ENCODE results near the gene FUOM. TPM values are rescaled to one million over a fixed set of nuclear protein-coding genes. Genes with fewer than 3 reads are reported as not detected.
A peak's percentile ranks its signal among the peaks of the same experiment; 100 is the strongest.

Gene FUOM
- total and polyA plus RNA-seq, 2 experiments from 2014 or later, result 30.8 to 33.9 TPM

DNA sequence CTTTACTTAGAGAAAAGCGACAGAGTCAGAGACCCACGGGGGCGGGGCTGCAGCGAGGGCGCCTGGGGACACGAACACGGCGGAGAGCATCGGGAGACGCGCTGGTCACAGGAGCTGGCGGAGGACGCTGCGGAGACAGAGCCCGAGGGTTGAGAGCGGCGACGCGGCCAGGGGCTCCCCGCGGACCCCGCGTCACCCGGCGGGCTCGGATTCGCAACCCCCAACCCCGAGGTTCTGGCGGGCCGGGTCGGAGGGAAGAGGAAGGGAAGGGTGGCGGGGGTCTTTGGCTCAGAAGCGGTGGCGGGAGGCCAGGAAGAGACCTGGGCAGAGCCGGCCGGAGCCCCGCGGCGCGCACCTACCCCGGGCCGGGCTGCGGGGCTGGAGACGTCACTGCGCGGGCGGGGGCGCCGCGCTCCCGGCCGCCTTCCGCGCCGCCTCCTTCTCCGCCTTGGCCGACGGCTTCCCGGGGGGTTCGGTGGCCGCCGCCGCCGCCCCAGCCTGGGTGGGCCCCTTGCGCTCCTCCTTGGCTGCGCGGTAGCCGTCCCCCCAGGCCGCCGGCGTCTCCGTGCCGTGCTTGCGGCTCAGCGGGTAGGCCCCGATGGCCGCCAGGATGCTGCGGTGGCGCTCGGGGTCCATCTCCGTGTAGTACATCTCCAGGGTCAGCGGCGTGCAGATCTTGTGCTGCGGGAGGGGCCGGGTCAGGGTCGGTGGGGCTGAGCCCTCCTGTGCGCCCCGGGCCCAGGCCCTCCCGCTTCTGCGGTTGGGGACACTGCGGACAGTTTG lies 32.2 kb downstream of the FUOM start:
- H3K27me3 ChIP-seq (ENCODE audit: insufficient read depth), result peaks cover 55% of the 10 kb centered on the region
- H3K27ac Mint-ChIP-seq, result no peak overlapping the region

DNA sequence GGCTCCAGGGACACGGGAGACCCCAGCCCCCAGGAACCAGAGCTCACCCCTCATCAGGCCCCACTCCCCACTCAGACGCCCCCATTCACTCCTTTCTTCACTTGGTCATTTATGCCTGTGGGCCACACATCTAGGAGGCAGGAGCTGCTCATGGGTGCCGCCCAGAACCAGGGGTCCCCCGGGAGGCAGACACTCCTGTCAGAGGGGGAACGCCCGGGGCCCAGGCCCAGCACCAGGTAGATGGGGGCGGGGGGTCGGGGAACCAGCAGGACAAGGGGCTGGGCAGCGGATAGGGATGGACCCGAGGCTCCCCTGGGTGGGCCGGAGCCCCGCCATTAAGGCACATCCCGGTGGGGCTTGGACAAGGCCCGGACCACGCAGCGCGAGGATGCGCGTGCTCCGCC lies 33.0 kb downstream of the FUOM start:
- H3K4me3 Mint-ChIP-seq, result peak overlapping the region; percentile 17; the same call in 1 of the 3 replicates
- peaks cover 51% of the 10 kb centered on the region for H3K27me3 ChIP-seq (ENCODE audit: insufficient read depth)
- peak overlapping the region; percentile 68 for H3K4me3 ChIP-seq
- H3K36me3 Mint-ChIP-seq (ENCODE audit: low read depth), result no peaks in the 10 kb centered on the region; the same call in 2 of the 3 replicates
- DNase-seq (ENCODE audit: low spot score) (no peak), ATAC-seq (peak; percentile 6)
- H3K79me2 ChIP-seq (replicated peaks; ENCODE audit: insufficient read depth), result no peaks in the 10 kb centered on the region
- H3K9me2 ChIP-seq (ENCODE audit: insufficient read depth), result no peaks in the 10 kb centered on the region
- 0 out of 2 replicates have a peak overlapping the region, but pooled peaks have one; percentile 72 for H2AFZ ChIP-seq
- H3K4me1 ChIP-seq (ENCODE audit: insufficient read depth), result peaks cover 17% of the 10 kb centered on the region
- TF ChIP-seq EZH2 (IDR thresholded peaks at IDR 0.05; ENCODE audit: low read depth, unreplicated experiment) (peak; percentile 31), ZNF114 (CRISPR knock-in tag; IDR thresholded peaks at IDR 0.05) (no peak)
- H3K4me1 Mint-ChIP-seq, result peaks cover 19% of the 10 kb centered on the region
- no peak overlapping the region for H3K27ac ChIP-seq (ENCODE audit: low read depth)
- no peaks in the 10 kb centered on the region for H4K20me1 ChIP-seq (replicated peaks; ENCODE audit: insufficient read depth)
- H3K9me3 Mint-ChIP-seq, result peaks cover 6% of the 10 kb centered on the region
- peaks cover 49% of the 10 kb centered on the region for H3K27me3 Mint-ChIP-seq (ENCODE audit: insufficient read depth, low read depth, poor library complexity)
- peak overlapping the region; percentile 87 for H3K4me2 ChIP-seq
- H3K36me3 ChIP-seq (ENCODE audit: insufficient read depth), result no peaks in the 10 kb centered on the region
- H3K27ac Mint-ChIP-seq, result no peak overlapping the region
- H3F3A ChIP-seq (replicated peaks; ENCODE audit: low read depth), result 0 out of 2 replicates have a peak, but pooled peaks cover 11% of the 10 kb centered on the region

More for the DNA sequence above, 32.2 kb downstream of the FUOM start:
- Histone ChIP-seq H4K20me1 (replicated peaks; ENCODE audit: insufficient read depth) (no peaks in the 10 kb centered on the region), H3F3A (replicated peaks; ENCODE audit: low read depth) (0 out of 2 replicates have a peak, but pooled peaks cover 11% of the 10 kb centered on the region), H3K27ac (ENCODE audit: low read depth) (no peak overlapping the region), H3K4me1 (ENCODE audit: insufficient read depth) (peaks cover 17% of the 10 kb centered on the region), H3K4me3 (peak overlapping the region; percentile 68), H3K9me2 (ENCODE audit: insufficient read depth) (no peaks in the 10 kb centered on the region), H3K36me3 (ENCODE audit: insufficient read depth) (no peaks in the 10 kb centered on the region), H3K4me2 (peak overlapping the region; percentile 87), H2AFZ (peak overlapping the region; percentile 95), H3K79me2 (replicated peaks; ENCODE audit: insufficient read depth) (no peaks in the 10 kb centered on the region)
- ATAC-seq (peak; percentile 14), DNase-seq (ENCODE audit: low spot score) (peak; percentile 47)
- peak overlapping the region; percentile 72 for H3K4me3 Mint-ChIP-seq
- H3K9me3 Mint-ChIP-seq, result peaks cover 2% of the 10 kb centered on the region; the same call in 2 of the 3 replicates
- peaks cover 49% of the 10 kb centered on the region for H3K27me3 Mint-ChIP-seq (ENCODE audit: insufficient read depth, low read depth, poor library complexity)
- H3K4me1 Mint-ChIP-seq, result peaks cover 19% of the 10 kb centered on the region
- no peaks in the 10 kb centered on the region; the same call in 2 of the 3 replicates for H3K36me3 Mint-ChIP-seq (ENCODE audit: low read depth)
- TF ChIP-seq, protein P1, sequence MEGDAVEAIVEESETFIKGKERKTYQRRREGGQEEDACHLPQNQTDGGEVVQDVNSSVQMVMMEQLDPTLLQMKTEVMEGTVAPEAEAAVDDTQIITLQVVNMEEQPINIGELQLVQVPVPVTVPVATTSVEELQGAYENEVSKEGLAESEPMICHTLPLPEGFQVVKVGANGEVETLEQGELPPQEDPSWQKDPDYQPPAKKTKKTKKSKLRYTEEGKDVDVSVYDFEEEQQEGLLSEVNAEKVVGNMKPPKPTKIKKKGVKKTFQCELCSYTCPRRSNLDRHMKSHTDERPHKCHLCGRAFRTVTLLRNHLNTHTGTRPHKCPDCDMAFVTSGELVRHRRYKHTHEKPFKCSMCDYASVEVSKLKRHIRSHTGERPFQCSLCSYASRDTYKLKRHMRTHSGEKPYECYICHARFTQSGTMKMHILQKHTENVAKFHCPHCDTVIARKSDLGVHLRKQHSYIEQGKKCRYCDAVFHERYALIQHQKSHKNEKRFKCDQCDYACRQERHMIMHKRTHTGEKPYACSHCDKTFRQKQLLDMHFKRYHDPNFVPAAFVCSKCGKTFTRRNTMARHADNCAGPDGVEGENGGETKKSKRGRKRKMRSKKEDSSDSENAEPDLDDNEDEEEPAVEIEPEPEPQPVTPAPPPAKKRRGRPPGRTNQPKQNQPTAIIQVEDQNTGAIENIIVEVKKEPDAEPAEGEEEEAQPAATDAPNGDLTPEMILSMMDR (conservative IDR thresholded peaks at IDR 0.05; ENCODE audit: low read depth in 2 of 2), result no peak
- TF ChIP-seq ZNF331 (CRISPR knock-in tag; IDR thresholded peaks at IDR 0.05; ENCODE audit: low read depth) (no peak), EZH2 (IDR thresholded peaks at IDR 0.05; ENCODE audit: low read depth, unreplicated experiment) (peak; percentile 63), CREB1 (CRISPR knock-in tag; IDR thresholded peaks at IDR 0.05; ENCODE audit: low read depth) (peak; percentile 21; the same call in 1 of the 2 replicates), NANOG (IDR thresholded peaks at IDR 0.05; ENCODE audit: borderline replicate concordance) (no peak)
- TF ChIP-seq, protein P2, sequence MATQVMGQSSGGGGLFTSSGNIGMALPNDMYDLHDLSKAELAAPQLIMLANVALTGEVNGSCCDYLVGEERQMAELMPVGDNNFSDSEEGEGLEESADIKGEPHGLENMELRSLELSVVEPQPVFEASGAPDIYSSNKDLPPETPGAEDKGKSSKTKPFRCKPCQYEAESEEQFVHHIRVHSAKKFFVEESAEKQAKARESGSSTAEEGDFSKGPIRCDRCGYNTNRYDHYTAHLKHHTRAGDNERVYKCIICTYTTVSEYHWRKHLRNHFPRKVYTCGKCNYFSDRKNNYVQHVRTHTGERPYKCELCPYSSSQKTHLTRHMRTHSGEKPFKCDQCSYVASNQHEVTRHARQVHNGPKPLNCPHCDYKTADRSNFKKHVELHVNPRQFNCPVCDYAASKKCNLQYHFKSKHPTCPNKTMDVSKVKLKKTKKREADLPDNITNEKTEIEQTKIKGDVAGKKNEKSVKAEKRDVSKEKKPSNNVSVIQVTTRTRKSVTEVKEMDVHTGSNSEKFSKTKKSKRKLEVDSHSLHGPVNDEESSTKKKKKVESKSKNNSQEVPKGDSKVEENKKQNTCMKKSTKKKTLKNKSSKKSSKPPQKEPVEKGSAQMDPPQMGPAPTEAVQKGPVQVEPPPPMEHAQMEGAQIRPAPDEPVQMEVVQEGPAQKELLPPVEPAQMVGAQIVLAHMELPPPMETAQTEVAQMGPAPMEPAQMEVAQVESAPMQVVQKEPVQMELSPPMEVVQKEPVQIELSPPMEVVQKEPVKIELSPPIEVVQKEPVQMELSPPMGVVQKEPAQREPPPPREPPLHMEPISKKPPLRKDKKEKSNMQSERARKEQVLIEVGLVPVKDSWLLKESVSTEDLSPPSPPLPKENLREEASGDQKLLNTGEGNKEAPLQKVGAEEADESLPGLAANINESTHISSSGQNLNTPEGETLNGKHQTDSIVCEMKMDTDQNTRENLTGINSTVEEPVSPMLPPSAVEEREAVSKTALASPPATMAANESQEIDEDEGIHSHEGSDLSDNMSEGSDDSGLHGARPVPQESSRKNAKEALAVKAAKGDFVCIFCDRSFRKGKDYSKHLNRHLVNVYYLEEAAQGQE (IDR thresholded peaks at IDR 0.05; ENCODE audit: unreplicated experiment), result no peak

Measured in GM23338 (cell line).